Activated CD4-positive, CD25-positive, alpha-beta regulatory T cell treated with anti-CD3 and anti-CD28 coated beads, Interleukin-2, amount 50 U/mL, for 72 hours (primary cell): Measurements from ENCODE around the gene CYSRT1.

Source experiments
- DNase-seq: peaks from one replicate; pipeline ENCODE4 v3.0.0; 2021

CYSRT1 gene

GRCh38 chr9:137273095-137273490 lies 48.1 kb downstream of the CYSRT1 start:
- DNase-seq: no peak

- no peak for DNase-seq
These were observed 48.8 kb downstream of the CYSRT1 start for GRCh38 chr9:137273611-137274320.

GRCh38 chr9:137275203-137275587 lies 50.2 kb downstream of the CYSRT1 start:
- no peak for DNase-seq
